A549 (cell line): ENCODE data around the gene TCP1. TPM values are rescaled to one million over a fixed set of nuclear protein-coding genes. Genes with fewer than 3 reads are reported as not detected.

Source experiments
- ATAC-seq, 2 experiments: fragments of 200-7000 bp in 1 of 2; fragments of >200 bp in 1 of 2; cut with Nextera tagmentation in 1 of 2; cut with Tn5 transposase in 1 of 2; 3 replicates each; pipeline versions ENCODE4 v1.8.0 to v1.9.1; 2018 to 2020; ENCODE audit warnings: mild to moderate bottlenecking in 1 of 2, moderate library complexity in 1 of 2
- CTCF ChIA-PET: fragments of 300-600 bp; sonication (Branson Sonifier 250); formaldehyde crosslinking; extraction: SDS; loops from one replicate; lab custom pipeline; 2021; ENCODE audit warnings: antibody characterized with exemption, inconsistent platforms; lab: Yijun Ruan, JAX
- POLR2A ChIA-PET: fragments of 350-600 bp; formaldehyde crosslinking; extraction: SDS; loops from one replicate; lab custom pipeline; 2021; ENCODE audit warnings: antibody characterized with exemption, inconsistent platforms; lab: Yijun Ruan, JAX
- DNase-seq, 2 experiments: peaks; one replicate each; pipeline versions ENCODE4 v3.0.0 to v3.0.0-alpha.2; 2011 to 2016; ENCODE audit warnings: low read depth in 1 of 2, low spot score in 1 of 2
- FAIRE-seq: peaks from 2 replicates; lab custom pipeline; 2011; peaks lifted over from hg19 to GRCh38; lab: Jason Lieb, UNC
- H3K27ac ChIP-seq, 2 experiments: fragments of >200 bp; sonication (Bioruptor Twin); formaldehyde crosslinking; 3 replicates each; pipeline ENCODE4 v1.5.1; 2016 to 2017
- H3K4me1 ChIP-seq: fragments of >200 bp; sonication (Bioruptor Twin); formaldehyde crosslinking; 3 replicates; pipeline ENCODE4 v1.6.1; 2016
- H3K4me2 ChIP-seq: fragments of >200 bp; sonication (Bioruptor Twin); formaldehyde crosslinking; 3 replicates; pipeline ENCODE4 v1.6.1; 2016
- H3K4me3 ChIP-seq: fragments of >200 bp; sonication (Bioruptor Twin); formaldehyde crosslinking; 3 replicates; pipeline ENCODE4 v1.5.1; 2016
- H3K9me3 ChIP-seq: fragments of >200 bp; sonication (Bioruptor Twin); formaldehyde crosslinking; 3 replicates; pipeline ENCODE4 v1.6.1; 2016
- BCL3 ChIP-seq: fragments of >200 bp; sonication (Bioruptor Twin); formaldehyde crosslinking; IDR thresholded peaks from 3 replicates; pipeline ENCODE4 v1.6.1; 2016
- CHD2 ChIP-seq: fragments of 150-350 bp; IDR thresholded peaks from 2 replicates; pipeline ENCODE4 v1.6.1; 2014; ENCODE audit warnings: low read length; ENCODE audit not compliant: partially characterized antibody
- CTCF ChIP-seq: fragments of >200 bp; sonication (Bioruptor Twin); formaldehyde crosslinking; IDR thresholded peaks from 3 replicates; pipeline ENCODE4 v1.5.1; 2016
- EHMT2 ChIP-seq: fragments of 200-600 bp; sonication (generic); IDR thresholded peaks from 2 replicates; pipeline ENCODE4 v1.6.1; 2016; ENCODE audit warnings: antibody characterized with exemption, low read depth, mild to moderate bottlenecking, moderate library complexity
- EP300 ChIP-seq, 2 experiments: fragments of >200 bp; sonication (Bioruptor Twin); formaldehyde crosslinking; IDR thresholded peaks; 2 replicates in 1 of 2; 3 replicates in 1 of 2; pipeline ENCODE4 v1.6.1; 2016 to 2017
- FOSB ChIP-seq: fragments of 250-450 bp; sonication (Bioruptor Pico); IDR thresholded peaks from 2 replicates; pipeline ENCODE4 v1.5.0; 2020; ENCODE audit warnings: mild to moderate bottlenecking, moderate library complexity
- HMGXB4 ChIP-seq: fragments of 250-450 bp; sonication (Bioruptor Pico); IDR thresholded peaks from 2 replicates; pipeline ENCODE4 v1.5.0; 2021; ENCODE audit warnings: mild to moderate bottlenecking, moderate library complexity, borderline replicate concordance
- HOXA7 ChIP-seq: fragments of 250-450 bp; sonication (Bioruptor Pico); IDR thresholded peaks from 2 replicates; pipeline ENCODE4 v1.5.0; 2020; ENCODE audit warnings: mild to moderate bottlenecking, moderate library complexity
- HOXB13 ChIP-seq: fragments of 250-450 bp; sonication (Bioruptor Pico); IDR thresholded peaks from 2 replicates; pipeline ENCODE4 v1.5.0; 2020; ENCODE audit warnings: low read depth, mild to moderate bottlenecking, moderate library complexity
- HOXB5 ChIP-seq: fragments of 250-450 bp; sonication (Bioruptor Pico); IDR thresholded peaks from 2 replicates; pipeline ENCODE4 v1.5.0; 2020; ENCODE audit warnings: mild to moderate bottlenecking, moderate library complexity
- MAX ChIP-seq: IDR thresholded peaks from 2 replicates; pipeline ENCODE4 v1.6.1; 2012
- MAZ ChIP-seq: fragments of 150-350 bp; IDR thresholded peaks from 2 replicates; pipeline ENCODE4 v1.6.1; 2014; ENCODE audit warnings: antibody characterized with exemption, low read depth, low read length, borderline replicate concordance
- MYC ChIP-seq: IDR thresholded peaks from 2 replicates; pipeline ENCODE4 v1.6.1; 2012; ENCODE audit warnings: mild to moderate bottlenecking, inconsistent platforms, low read length, improper control_type of control experiment, borderline replicate concordance
- REST ChIP-seq: fragments of 200-600 bp; sonication (generic); IDR thresholded peaks from 2 replicates; pipeline ENCODE4 v1.6.1; 2016; ENCODE audit warnings: antibody characterized with exemption, mild to moderate bottlenecking, moderate library complexity
- SMC3 ChIP-seq: fragments of >200 bp; sonication (Bioruptor Twin); formaldehyde crosslinking; IDR thresholded peaks from 3 replicates; pipeline ENCODE4 v1.6.1; 2018; ENCODE audit warnings: inconsistent platforms
- SREBF2 ChIP-seq: fragments of 450-650 bp; IDR thresholded peaks from 2 replicates; pipeline ENCODE4 v1.6.1; 2014; ENCODE audit warnings: mild to moderate bottlenecking, moderate library complexity
- TFCP2L1 ChIP-seq: fragments of 250-450 bp; sonication (Bioruptor Pico); IDR thresholded peaks from 2 replicates; pipeline ENCODE4 v1.5.0; 2021; ENCODE audit warnings: mild to moderate bottlenecking
- USF2 ChIP-seq: fragments of 450-650 bp; IDR thresholded peaks from 2 replicates; pipeline ENCODE4 v1.6.1; 2014; ENCODE audit warnings: antibody characterized with exemption
- WGBS: methylation state at CpG from one replicate; pipeline ENCODE4 v1.1.6; 2017; ENCODE audit errors: missing lambda C conversion rate; 5-methylcytosine and 5-hydroxymethylcytosine counted together
- polyA plus RNA-seq, 4 experiments: library from polyadenylated mRNA; depleted of rRNA in 3 of 4; stranded (reverse); fragments of >200 nt; fragmentation: RNase III in 1 of 4; extraction: RNeasy Plus Mini Kit Qiagen cat#74134 plus additional on column Dnase treatment in 1 of 4; gene quantifications; 2 replicates in 3 of 4; 3 replicates in 1 of 4; pipeline ENCODE4 v1.2.3, GENCODE V29; 2011 to 2017

Gene TCP1
- polyA plus RNA-seq, 2 of the 4 experiments (the other 2 are of a cell fraction): 215 to 367 TPM

- Histone ChIP-seq H3K4me3 (no peak overlapping the region), H3K27ac (no peak overlapping the region), H3K4me2 (peak overlapping the region; percentile 93), H3K9me3 (no peaks in the 10 kb centered on the region), H3K4me1 (peaks cover 22% of the 10 kb centered on the region; the same call in 2 of the 3 replicates)
- ChIA-PET POLR2A (interaction anchor here (2.0 kb wide), 1 partner anchor 59 kb away, joined by 6 read pairs; the partner anchor contains the start of gene TCP1), CTCF (no interaction called here)
- TF ChIP-seq HOXB5 (CRISPR knock-in tag): no peak
- TF ChIP-seq MAX: no peak
- TF ChIP-seq EP300 (IDR thresholded peaks at IDR 0.05): no peak
- no peak for TF ChIP-seq CTCF
- no peak for TF ChIP-seq FOSB (CRISPR knock-in tag)
- 92% methylated on average over 6 of the region's 6 CpGs for WGBS
- FAIRE-seq (no peak), ATAC-seq (no peak), DNase-seq (no peak)
These were observed 59.1 kb downstream of the TCP1 start for GRCh38 chr6:159730332-159730676.

- CTCF ChIA-PET: interaction anchor here (0.7 to 1.2 kb wide), 2 partner anchors 11 to 39 kb away, joined by 4 read pairs; no protein-coding TSS in a partner anchor
- no peaks in the 10 kb centered on the region for H3K9me3 ChIP-seq
- FAIRE-seq (no peak), DNase-seq (no peak)
- 82% methylated on average over 4 of the region's 4 CpGs for WGBS
- H3K4me2 ChIP-seq: peak overlapping the region; percentile 93
- H3K27ac ChIP-seq: no peak overlapping the region
- H3K4me3 ChIP-seq: peak overlapping the region; percentile 79; the same call in 1 of the 3 replicates
- peaks cover 22% of the 10 kb centered on the region; the same call in 2 of the 3 replicates for H3K4me1 ChIP-seq
- no peak for TF ChIP-seq MYC
- TF ChIP-seq SMC3: no peak
- no peak for TF ChIP-seq EHMT2
- TF ChIP-seq USF2: no peak
- TF ChIP-seq, all 56 proteins: peak for 0
- no peak for ATAC-seq
- POLR2A ChIA-PET: interaction anchor here (2.0 kb wide), 1 partner anchor 60 kb away, joined by 6 read pairs; the partner anchor contains the start of gene TCP1
These were observed 59.6 kb downstream of the TCP1 start for GRCh38 chr6:159729598-159730331.

GRCh38 chr6:159728531-159728964 is 60.9 kb downstream of the TCP1 start:
- ATAC-seq (no peak), FAIRE-seq (no peak), DNase-seq (no peak)
- ChIA-PET POLR2A (interaction anchor here (2.0 to 3.0 kb wide), 3 partner anchors 9 to 61 kb away, joined by 6 to 16 read pairs (median 15); partner anchors contain the start of genes MRPL18 and TCP1), CTCF (no interaction called here)
- TF ChIP-seq USF2 (no peak), HMGXB4 (CRISPR knock-in tag) (no peak), BCL3 (no peak), CHD2 (no peak), HOXB13 (no peak), TFCP2L1 (CRISPR knock-in tag) (no peak), HOXA7 (CRISPR knock-in tag) (no peak), MAZ (no peak), SREBF2 (no peak), REST (no peak)
- 4% methylated on average over 9 of the region's 9 CpGs for WGBS
- Histone ChIP-seq H3K27ac (peak overlapping the region; percentile 7 to 98; a peak in 3 of 6 replicates), H3K9me3 (no peaks in the 10 kb centered on the region), H3K4me3 (peak overlapping the region; percentile 79), H3K4me1 (peaks cover 22% of the 10 kb centered on the region; the same call in 2 of the 3 replicates), H3K4me2 (peak overlapping the region; percentile 93)
